H9 (cell line): ENCODE results near the gene ZNF521. TPM values are rescaled to one million over a fixed set of nuclear protein-coding genes. Genes with fewer than 3 reads are reported as not detected.

ENCODE experiments used
- DNase-seq: peaks from one replicate; pipeline ENCODE4 v3.0.0-alpha.2; 2017
- H2AFZ ChIP-seq: one replicate; pipeline ENCODE4 v1.6.1; 2013; ENCODE audit warnings: mild to moderate bottlenecking, low read length, control low read depth, moderate library complexity
- H2AK5ac ChIP-seq: 2 replicates; pipeline ENCODE4 v1.6.1; 2013; ENCODE audit warnings: low read length, control low read depth, mixed read lengths; ENCODE audit not compliant: insufficient read length
- H2BK120ac ChIP-seq: one replicate; pipeline ENCODE4 v1.6.1; 2013; ENCODE audit warnings: low read depth, mild to moderate bottlenecking, low read length, control low read depth, inconsistent platforms; ENCODE audit not compliant: poor library complexity, severe bottlenecking
- H2BK12ac ChIP-seq: 2 replicates; pipeline ENCODE4 v1.6.1; 2013; ENCODE audit warnings: low read length, control low read depth, mixed read lengths, low read depth; ENCODE audit not compliant: insufficient read length
- H2BK15ac ChIP-seq: 2 replicates; pipeline ENCODE4 v1.6.1; 2013; ENCODE audit warnings: low read depth, low read length, control low read depth
- H2BK20ac ChIP-seq: one replicate; pipeline ENCODE4 v1.6.1; 2013; ENCODE audit warnings: low read depth, mild to moderate bottlenecking, low read length, control low read depth, inconsistent platforms; ENCODE audit not compliant: poor library complexity, severe bottlenecking
- H2BK5ac ChIP-seq: 2 replicates; pipeline ENCODE4 v1.6.1; 2013; ENCODE audit warnings: low read length, control low read depth, mixed read lengths; ENCODE audit not compliant: insufficient read length
- H3K14ac ChIP-seq: 2 replicates; pipeline ENCODE4 v1.6.1; 2013; ENCODE audit warnings: low read length, control low read depth; ENCODE audit not compliant: insufficient read depth
- H3K18ac ChIP-seq: 2 replicates; pipeline ENCODE4 v1.6.1; 2013; ENCODE audit warnings: low read depth, mild to moderate bottlenecking, mixed read lengths, low read length, control low read depth; ENCODE audit not compliant: insufficient read length
- H3K23ac ChIP-seq: 2 replicates; pipeline ENCODE4 v1.6.1; 2013; ENCODE audit warnings: low read length, control low read depth, mixed read lengths, low read depth; ENCODE audit not compliant: insufficient read length
- H3K23me2 ChIP-seq: 2 replicates; pipeline ENCODE4 v1.6.1; 2013; ENCODE audit warnings: low read depth, mild to moderate bottlenecking, mixed read lengths, low read length, control low read depth; ENCODE audit not compliant: insufficient read length, poor library complexity, severe bottlenecking
- H3K27ac ChIP-seq: 2 replicates; pipeline ENCODE4 v1.5.1; 2013; ENCODE audit warnings: low read length, control low read depth, mixed read lengths, low read depth; ENCODE audit not compliant: insufficient read length
- H3K27me3 ChIP-seq: 2 replicates; pipeline ENCODE4 v1.6.1; 2013; ENCODE audit warnings: low read length, control low read depth, inconsistent platforms; ENCODE audit not compliant: insufficient read depth
- H3K4ac ChIP-seq: 2 replicates; pipeline ENCODE4 v1.6.1; 2013; ENCODE audit warnings: low read depth, mild to moderate bottlenecking, control low read depth, inconsistent platforms, low read length, moderate library complexity
- H3K4me1 ChIP-seq: 2 replicates; pipeline ENCODE4 v1.6.1; 2013; ENCODE audit warnings: low read length, control low read depth, inconsistent platforms; ENCODE audit not compliant: insufficient read depth
- H3K4me2 ChIP-seq: 2 replicates; pipeline ENCODE4 v1.6.1; 2013; ENCODE audit warnings: low read length, control low read depth, mixed read lengths; ENCODE audit not compliant: insufficient read length, insufficient read depth
- H3K56ac ChIP-seq: 2 replicates; pipeline ENCODE4 v1.6.1; 2013; ENCODE audit warnings: low read depth, mild to moderate bottlenecking, mixed read lengths, low read length, control low read depth; ENCODE audit not compliant: insufficient read length
- H3K79me1 ChIP-seq: 2 replicates; pipeline ENCODE4 v1.6.1; 2013; ENCODE audit warnings: low read depth, mild to moderate bottlenecking, moderate library complexity, low read length, control low read depth, inconsistent platforms; ENCODE audit not compliant: insufficient read depth, poor library complexity, severe bottlenecking
- H3K79me2 ChIP-seq: 2 replicates; pipeline ENCODE4 v1.6.1; 2013; ENCODE audit warnings: low read length, control low read depth, inconsistent platforms; ENCODE audit not compliant: insufficient read depth
- H3K9ac ChIP-seq: 2 replicates; pipeline ENCODE4 v1.6.1; 2013; ENCODE audit warnings: low read length, control low read depth, mixed read lengths; ENCODE audit not compliant: insufficient read length; ENCODE audit errors: extremely low read depth
- H3K9me3 ChIP-seq: one replicate; pipeline ENCODE4 v1.6.1; 2013; ENCODE audit warnings: low read depth, low read length, inconsistent platforms; ENCODE audit not compliant: control insufficient read depth
- H3T11ph ChIP-seq: one replicate; pipeline ENCODE4 v1.6.1; 2013; ENCODE audit warnings: mild to moderate bottlenecking, low read length, control low read depth, inconsistent platforms
- H4K20me1 ChIP-seq: one replicate; pipeline ENCODE4 v1.6.1; 2013; ENCODE audit not compliant: control insufficient read depth, insufficient read length, insufficient read depth
- H4K5ac ChIP-seq: 2 replicates; pipeline ENCODE4 v1.6.1; 2013; ENCODE audit warnings: low read depth, mild to moderate bottlenecking, mixed read lengths, low read length, control low read depth; ENCODE audit not compliant: insufficient read length
- H4K8ac ChIP-seq: replicated peaks from 2 replicates; pipeline ENCODE4 v1.6.1; 2013; ENCODE audit warnings: low read length, control low read depth, mixed read lengths, low read depth; ENCODE audit not compliant: insufficient read length
- H4K91ac ChIP-seq: 2 replicates; pipeline ENCODE4 v1.6.1; 2013; ENCODE audit warnings: low read depth, mild to moderate bottlenecking, moderate library complexity, mixed read lengths, low read length, control low read depth; ENCODE audit not compliant: insufficient read length
- H3K27ac Mint-ChIP-seq, 3 experiments: 2 replicates in 2 of 3; 3 replicates in 1 of 3; pipeline ENCODE4 v1.8.0; 2020 to 2021; ENCODE audit warnings: mixed read lengths in 3 of 3, mild to moderate bottlenecking in 1 of 3, moderate library complexity in 1 of 3
- H3K27me3 Mint-ChIP-seq: 2 replicates; pipeline ENCODE4 v1.8.0; 2021; ENCODE audit warnings: low read depth, mild to moderate bottlenecking, moderate library complexity, mixed read lengths
- H3K36me3 Mint-ChIP-seq, 3 experiments: 2 replicates in 2 of 3; 3 replicates in 1 of 3; pipeline ENCODE4 v1.8.0; 2020 to 2021; ENCODE audit warnings: low read depth in 3 of 3, mixed read lengths in 3 of 3; ENCODE audit not compliant: insufficient read depth in 1 of 3
- H3K4me1 Mint-ChIP-seq, 2 experiments: 2 replicates each; pipeline ENCODE4 v1.8.0; 2020; ENCODE audit warnings: mixed read lengths in 2 of 2
- H3K4me3 Mint-ChIP-seq, 2 experiments: 2 replicates in 1 of 2; 3 replicates in 1 of 2; pipeline ENCODE4 v1.8.0; 2020 to 2021; ENCODE audit warnings: mild to moderate bottlenecking in 2 of 2, mixed read lengths in 2 of 2, moderate library complexity in 1 of 2
- H3K9me3 Mint-ChIP-seq, 2 experiments: 2 replicates in 1 of 2; 3 replicates in 1 of 2; pipeline ENCODE4 v1.8.0; 2020; ENCODE audit warnings: mild to moderate bottlenecking in 2 of 2, mixed read lengths in 2 of 2, moderate library complexity in 1 of 2
- WGBS: extraction: QIAGEN DNeasy Blood & Tissue Kit; methylation state at CpG from one replicate; pipeline ENCODE4 v1.1.7; 2013; ENCODE audit warnings: missing lambda C conversion rate, low lambda C conversion rate, mixed read lengths; ENCODE audit not compliant: insufficient read length; ENCODE audit errors: extremely low coverage; 5-methylcytosine and 5-hydroxymethylcytosine counted together
- total RNA-seq: library from RNA; stranded (reverse); gene quantifications from 2 replicates; pipeline ENCODE4 v1.2.1, GENCODE V29; 2021
- TF ChIP-seq, protein P1 (sequence below): fragments of 200-600 bp; sonication (generic); conservative IDR thresholded peaks from 3 replicates; pipeline ENCODE4 v1.8.0; 2021; ENCODE audit warnings: antibody characterized with exemption, mild to moderate bottlenecking

Gene ZNF521
- total RNA-seq, 1 experiment from 2014 or later: 3.3 TPM

- no CpG with 5 or more reads among the region's 3 CpGs for WGBS
- no peak overlapping the region for H3K9ac ChIP-seq
- H3K79me2 ChIP-seq: no peaks in the 10 kb centered on the region
- H3K4me1 ChIP-seq: no peaks in the 10 kb centered on the region
- H3K4me3 Mint-ChIP-seq: no peak overlapping the region
- no peak overlapping the region for H2AK5ac ChIP-seq
- no peaks in the 10 kb centered on the region for H3K27me3 Mint-ChIP-seq
- no peak overlapping the region for H3T11ph ChIP-seq
- no peak for DNase-seq
- TF ChIP-seq, protein P1, sequence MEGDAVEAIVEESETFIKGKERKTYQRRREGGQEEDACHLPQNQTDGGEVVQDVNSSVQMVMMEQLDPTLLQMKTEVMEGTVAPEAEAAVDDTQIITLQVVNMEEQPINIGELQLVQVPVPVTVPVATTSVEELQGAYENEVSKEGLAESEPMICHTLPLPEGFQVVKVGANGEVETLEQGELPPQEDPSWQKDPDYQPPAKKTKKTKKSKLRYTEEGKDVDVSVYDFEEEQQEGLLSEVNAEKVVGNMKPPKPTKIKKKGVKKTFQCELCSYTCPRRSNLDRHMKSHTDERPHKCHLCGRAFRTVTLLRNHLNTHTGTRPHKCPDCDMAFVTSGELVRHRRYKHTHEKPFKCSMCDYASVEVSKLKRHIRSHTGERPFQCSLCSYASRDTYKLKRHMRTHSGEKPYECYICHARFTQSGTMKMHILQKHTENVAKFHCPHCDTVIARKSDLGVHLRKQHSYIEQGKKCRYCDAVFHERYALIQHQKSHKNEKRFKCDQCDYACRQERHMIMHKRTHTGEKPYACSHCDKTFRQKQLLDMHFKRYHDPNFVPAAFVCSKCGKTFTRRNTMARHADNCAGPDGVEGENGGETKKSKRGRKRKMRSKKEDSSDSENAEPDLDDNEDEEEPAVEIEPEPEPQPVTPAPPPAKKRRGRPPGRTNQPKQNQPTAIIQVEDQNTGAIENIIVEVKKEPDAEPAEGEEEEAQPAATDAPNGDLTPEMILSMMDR: no peak
- H2BK120ac ChIP-seq: no peak overlapping the region
- no peaks in the 10 kb centered on the region for H3K9me3 ChIP-seq
- no peak overlapping the region for H3K4me2 ChIP-seq
- H2BK12ac ChIP-seq: no peak overlapping the region
- H2BK15ac ChIP-seq: no peak overlapping the region
- H3K79me1 ChIP-seq: no peaks in the 10 kb centered on the region
- H3K27ac ChIP-seq: no peak overlapping the region
- no peak overlapping the region for H4K5ac ChIP-seq
- H3K14ac ChIP-seq: no peak overlapping the region
- H3K27ac Mint-ChIP-seq: no peak overlapping the region
- no peak overlapping the region for H2AFZ ChIP-seq
- no peak overlapping the region for H3K4ac ChIP-seq
- H4K20me1 ChIP-seq: no peaks in the 10 kb centered on the region
- H3K18ac ChIP-seq: no peak overlapping the region
- H3K4me1 Mint-ChIP-seq: peaks cover 3 to 40% of the 10 kb centered on the region in 2 experiments
- H3K36me3 Mint-ChIP-seq: peaks cover 0 to 5% (median 0%) of the 10 kb centered on the region in 3 experiments; a peak in 2 of 7 replicates
- no peak overlapping the region for H4K8ac ChIP-seq
- H3K23me2 ChIP-seq: no peaks in the 10 kb centered on the region
- no peak overlapping the region for H3K23ac ChIP-seq
- H3K9me3 Mint-ChIP-seq: no peaks in the 10 kb centered on the region
- H2BK5ac ChIP-seq: no peak overlapping the region
- no peak overlapping the region for H4K91ac ChIP-seq
- H2BK20ac ChIP-seq: no peak overlapping the region
- H3K56ac ChIP-seq: no peak overlapping the region
- H3K27me3 ChIP-seq: no peaks in the 10 kb centered on the region
Observed at GRCh38 chr18:25314151-25314837, 37.7 kb downstream of the ZNF521 start.
